Psoas muscle (tissue), 8 donors: ENCODE data around the gene ANG. TPM values are rescaled to one million over a fixed set of nuclear protein-coding genes. Genes with fewer than 3 reads are reported as not detected.

ENCODE experiments used
- ATAC-seq, 4 donors: fragments of 200-7000 bp; cut with Tn5 transposase; one replicate each; pipeline ENCODE4 v1.9.1; 2020; ENCODE audit warnings: moderate library complexity in 3 of 4, mild to moderate bottlenecking in 2 of 4
- DNase-seq, 2 donors: peaks; one replicate each; pipeline ENCODE4 v3.0.0-alpha.2; 2020
- H3K27ac ChIP-seq: fragments of 200-600 bp; one replicate; pipeline ENCODE4 v1.8.0; 2022
- H3K27me3 ChIP-seq, 3 donors: fragments of 200-600 bp in 1 of 3; one replicate each; pipeline versions ENCODE4 v1.6.1 to v1.8.0; 2013 to 2022; ENCODE audit warnings: low read length in 2 of 3, mild to moderate bottlenecking in 2 of 3, moderate library complexity in 1 of 3; ENCODE audit not compliant: insufficient read depth in 3 of 3
- H3K36me3 ChIP-seq, 2 donors: fragments of 200-600 bp in 1 of 2; one replicate each; pipeline versions ENCODE4 v1.6.1 to v1.8.0; 2013 to 2022; ENCODE audit warnings: low read depth in 1 of 2, mild to moderate bottlenecking in 1 of 2, moderate library complexity in 1 of 2; ENCODE audit not compliant: insufficient read depth in 1 of 2
- H3K4me1 ChIP-seq: fragments of 200-600 bp; one replicate; pipeline ENCODE4 v1.8.0; 2022
- H3K4me3 ChIP-seq: fragments of 200-600 bp; one replicate; pipeline ENCODE4 v1.8.0; 2022; ENCODE audit warnings: mild to moderate bottlenecking
- H3K9me3 ChIP-seq: fragments of 200-600 bp; one replicate; pipeline ENCODE4 v1.8.0; 2022
- CTCF ChIP-seq: fragments of 200-600 bp; IDR thresholded peaks from one replicate; pipeline ENCODE4 v1.8.0; 2022; ENCODE audit warnings: antibody characterized with exemption
- WGBS, 3 donors: extraction: QIAGEN DNeasy Blood & Tissue Kit; methylation state at CpG; one replicate each; pipeline versions ENCODE4 v1.1.6 to v1.1.7; 2013; 5-methylcytosine and 5-hydroxymethylcytosine counted together
- intact Hi-C, 2 donors: fragments of 100-400 bp; cut with DNase I; formaldehyde crosslinking; loops; one replicate each; pipeline versions ENCODE4 v1.11.0 to v1.14.2; 2022
- polyA plus RNA-seq, 3 donors: library from polyadenylated mRNA; stranded (reverse); fragments of 200-250 nt; gene quantifications; one replicate each; pipeline ENCODE4 v1.2.3, GENCODE V29; 2013
- total RNA-seq, 4 donors: library from RNA; stranded (reverse); fragmentation: NEBNext Ultra II Directional in 2 of 4; extraction: Animal tissue kit (Norgen Biotek cat#: 25700) in 2 of 4; gene quantifications; one replicate each; pipeline versions ENCODE4 v1.2.1 to v1.2.4, GENCODE V29; 2021 to 2023
- donor health status: healthy with polysubstance abuse.
- donor health status: DM: no; HTN: no; CAD: no; lungs with moderate emphysema.
- donor health status: Bipolar disorder and iron deficiency.
- donor health status: healthy.
- donor health status: DM: yes; HTN: yes; CAD: no.
- donor health status: DM: no; HTN: no; CAD: no.
- donor health status: DM: no; HTN: no; CAD: no.
- donor health status: DM: yes; HTN: yes; CAD: no.

The ANG gene
- total and polyA plus RNA-seq, 7 donors, result 1.3 to 6.5 (median 3.5) TPM

GRCh38 chr14:20684662-20685456 is 3.7 kb upstream of the ANG start:
- Histone ChIP-seq H3K27me3 (no peaks in the 10 kb centered on the region), H3K36me3 (no peaks in the 10 kb centered on the region), H3K4me3 (peak overlapping the region; percentile 89), H3K9me3 (no peaks in the 10 kb centered on the region), H3K4me1 (peaks cover 17% of the 10 kb centered on the region), H3K27ac (peak overlapping the region; percentile 99)
- no peak for TF ChIP-seq CTCF
- DNase-seq (peak; percentile 15 to 62), ATAC-seq (no peak)
- WGBS, 3 donors, result 15 to 21% (median 16%) methylated on average over 22 of the region's 22 CpGs
- intact Hi-C loops, result loop anchor here (5.0 to 10.0 kb wide), 7 partner anchors 53 to 420 kb away; partner anchors contain the start of genes APEX1 (in 1 of the 2), CCNB1IP1 (in 1 of the 2), PIP4P1 (in 1 of the 2) and PNP (in 1 of the 2)

- ATAC-seq (no peak), DNase-seq (no peak)
- Histone ChIP-seq H3K4me3 (no peak overlapping the region), H3K27ac (no peak overlapping the region), H3K9me3 (no peaks in the 10 kb centered on the region), H3K27me3 (no peaks in the 10 kb centered on the region), H3K4me1 (peaks cover 4% of the 10 kb centered on the region), H3K36me3 (no peaks in the 10 kb centered on the region)
- WGBS, 3 donors, result 50 to 66% (median 58%) methylated on average over 7 of the region's 7 CpGs
- intact Hi-C loops, result loop anchor here (10.0 kb wide), 4 partner anchors 222 to 418 kb away; partner anchors contain the start of genes CCNB1IP1 (in 1 of the 2), PIP4P1 (in 1 of the 2), PNP (in 1 of the 2) and TMEM253 (in 1 of the 2)
- no peak for TF ChIP-seq CTCF
Measured at GRCh38 chr14:20686386-20687143, 2.0 kb upstream of the ANG start.

GRCh38 chr14:20687362-20688166 is 1.0 kb upstream of the ANG start:
- DNase-seq, result no peak
- H3K4me1 ChIP-seq, result peaks cover 4% of the 10 kb centered on the region
- H3K36me3 ChIP-seq, result no peaks in the 10 kb centered on the region
- no peaks in the 10 kb centered on the region for H3K9me3 ChIP-seq
- TF ChIP-seq CTCF, result no peak
- no peak overlapping the region for H3K27ac ChIP-seq
- intact Hi-C loops, result loop anchor here (2.0 to 10.0 kb wide), 5 partner anchors 79 to 417 kb away; partner anchors contain the start of genes CCNB1IP1 (in 1 of the 2), PIP4P1 (in 1 of the 2), PNP (in 1 of the 2) and TMEM253 (in 1 of the 2)
- no peak overlapping the region for H3K4me3 ChIP-seq
- 90 to 95% (median 92%) methylated on average over 5 of the region's 5 CpGs for WGBS, 3 donors
- no peak for ATAC-seq
- no peaks in the 10 kb centered on the region for H3K27me3 ChIP-seq

- no peak for DNase-seq
- H3K4me3 ChIP-seq, result no peak overlapping the region
- no peaks in the 10 kb centered on the region for H3K36me3 ChIP-seq
- intact Hi-C loops, result loop anchor here (1.0 to 10.0 kb wide), 5 partner anchors 159 to 364 kb away; no protein-coding TSS in a partner anchor
- no peak overlapping the region for H3K27ac ChIP-seq
- no peaks in the 10 kb centered on the region for H3K27me3 ChIP-seq
- TF ChIP-seq CTCF, result peak; percentile 87
- 17 to 21% (median 17%) methylated on average over 9 of the region's 9 CpGs for WGBS, 3 donors
- H3K9me3 ChIP-seq, result no peaks in the 10 kb centered on the region
- peaks cover 4% of the 10 kb centered on the region for H3K4me1 ChIP-seq
- ATAC-seq, result peak; percentile 83 to 95 (median 89)
Measured at GRCh38 chr14:20690848-20691640, 2.5 kb downstream of the ANG start.
